ENCODE results near the gene ZNF564.
"Not testable (repeated sequence)": the region's sequence is repeated elsewhere in the genome, so short reads cannot be mapped to it uniquely, and the experiment has no call there.

ZNF564 gene

GRCh38 chr19:12551060-12551832 lies at the start of gene ZNF564:
Gene ZNF564 (minus strand): TSS chr19:12551482. CDS start chr19:12551332, 150 bp downstream.
- FAIRE-seq, result peak; percentile 97

- FAIRE-seq, result no peak
Observed at GRCh38 chr19:12597594-12597993, 46.3 kb upstream of the ZNF564 start.

DNA sequence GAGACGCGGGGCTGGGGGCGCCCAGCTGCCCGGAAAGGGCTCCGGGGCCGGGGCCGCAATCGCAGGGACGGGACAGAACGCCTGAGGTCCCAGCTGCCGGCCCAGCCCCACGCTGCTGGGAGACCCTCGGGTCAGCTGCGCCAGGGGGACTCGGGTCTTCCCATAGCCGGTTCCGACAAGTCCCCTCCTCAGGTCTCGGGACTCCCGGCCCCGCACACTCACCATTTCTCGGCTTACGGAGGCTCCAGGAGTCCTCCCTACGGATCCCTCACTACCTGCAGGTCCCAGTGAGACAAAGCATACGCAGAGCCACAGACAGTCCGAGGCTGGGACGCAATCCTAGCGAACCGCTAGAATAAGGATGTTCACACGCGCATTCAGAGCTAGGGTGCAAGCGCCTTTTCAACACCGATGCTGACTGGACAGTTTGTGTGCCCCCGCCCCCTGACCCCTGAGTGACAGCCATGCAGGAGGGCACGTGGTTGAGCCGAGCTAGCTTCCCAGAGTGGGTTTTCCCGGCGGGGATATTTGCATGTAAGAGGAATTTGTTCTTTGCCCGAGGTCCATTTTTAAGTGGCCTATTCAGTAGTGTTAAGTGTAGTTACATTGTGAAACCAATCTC lies 45.8 kb upstream of the ZNF564 start:
- FAIRE-seq, result no peak

GRCh38 chr19:12596485-12596884 lies 45.2 kb upstream of the ZNF564 start:
- no peak for FAIRE-seq

GRCh38 chr19:12581100-12581499 lies 29.8 kb upstream of the ZNF564 start:
- FAIRE-seq, result no peak

DNA sequence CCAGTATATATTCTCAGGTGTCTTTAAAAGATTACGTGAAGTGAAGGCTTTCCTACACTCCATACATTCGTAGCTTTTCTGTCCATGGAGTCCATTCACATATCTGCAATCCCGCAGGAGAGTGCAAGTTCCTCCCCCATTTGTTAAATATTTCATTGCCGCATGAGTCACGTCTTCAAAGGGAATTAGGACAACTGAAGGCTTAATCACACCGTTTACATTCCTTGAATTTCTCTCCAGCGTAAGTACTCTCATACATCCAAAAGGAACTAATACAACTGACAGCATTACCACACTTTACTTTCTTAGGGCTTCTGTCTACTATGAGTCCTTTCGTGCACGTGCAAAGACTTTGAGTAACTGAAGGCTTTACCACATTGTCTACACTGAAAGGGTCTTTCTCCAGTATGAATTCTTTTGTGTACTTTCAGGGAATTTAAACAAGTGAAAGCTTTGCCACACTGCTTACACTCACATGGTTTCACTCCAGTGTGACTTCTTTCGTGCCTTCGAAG lies 29.0 kb upstream of the ZNF564 start:
- FAIRE-seq, result no peak

- no peak for FAIRE-seq
Observed at GRCh38 chr19:12578641-12579040, 27.4 kb upstream of the ZNF564 start.

- FAIRE-seq, result no peak
Observed at GRCh38 chr19:12574036-12574435, 22.8 kb upstream of the ZNF564 start.

GRCh38 chr19:12567951-12568350 lies 16.7 kb upstream of the ZNF564 start:
- no peak for FAIRE-seq

- not testable (repeated sequence) for FAIRE-seq
Observed at GRCh38 chr19:12566380-12566779, 15.1 kb upstream of the ZNF564 start.

DNA sequence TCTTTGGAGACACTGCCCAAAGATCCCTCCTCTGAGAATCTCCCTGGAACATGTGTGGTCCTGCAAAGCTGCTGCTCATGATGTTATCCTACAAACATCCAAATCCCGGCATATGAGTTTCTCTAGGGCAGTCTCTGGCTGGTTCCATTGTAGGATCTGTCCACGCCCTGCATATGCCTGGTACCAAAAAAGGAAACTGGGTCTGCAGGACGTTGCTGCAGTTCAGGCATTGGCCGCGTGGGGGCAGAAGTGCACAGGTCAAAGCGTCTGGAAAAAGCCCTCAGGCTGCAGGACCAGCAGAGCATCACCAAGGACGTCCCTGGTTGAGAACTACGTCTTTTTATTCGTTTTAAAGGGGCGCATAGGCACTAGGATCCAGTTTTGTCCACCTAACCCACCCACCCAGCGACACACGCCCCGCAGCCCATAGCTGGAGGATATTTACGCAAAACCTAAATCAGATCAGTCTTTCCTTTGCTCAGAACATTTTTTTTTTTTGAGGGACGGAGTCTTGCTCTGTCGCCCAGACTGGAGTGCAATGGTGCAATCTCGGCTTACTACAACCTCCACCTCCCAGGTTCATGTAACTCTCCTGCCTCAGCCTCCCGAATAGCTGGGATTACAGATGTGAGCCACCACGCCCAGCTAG lies 12.9 kb upstream of the ZNF564 start:
- peak; percentile 96 for FAIRE-seq

- FAIRE-seq, result no peak
Observed at GRCh38 chr19:12555456-12555930, 4.2 kb upstream of the ZNF564 start.

DNA sequence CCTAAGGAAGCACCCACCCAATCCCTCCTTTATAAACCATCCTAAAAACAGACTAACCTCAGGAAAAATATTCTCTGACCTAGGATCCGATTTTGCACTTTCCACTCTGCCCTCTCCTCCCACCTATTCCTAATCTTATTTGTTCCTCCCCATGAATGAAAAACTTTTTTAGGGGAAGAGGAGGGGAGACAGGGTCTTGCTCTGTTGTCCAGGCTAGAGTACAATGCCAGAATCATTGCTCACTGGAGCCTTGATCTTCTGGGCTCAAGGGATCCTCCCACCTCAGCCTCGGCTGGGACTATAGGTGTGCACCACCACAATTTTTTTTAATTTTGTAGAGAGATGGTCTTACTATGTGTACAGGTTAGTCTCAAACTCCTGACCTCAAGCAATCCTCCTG lies 4.4 kb downstream of the ZNF564 start:
- no peak for FAIRE-seq

DNA sequence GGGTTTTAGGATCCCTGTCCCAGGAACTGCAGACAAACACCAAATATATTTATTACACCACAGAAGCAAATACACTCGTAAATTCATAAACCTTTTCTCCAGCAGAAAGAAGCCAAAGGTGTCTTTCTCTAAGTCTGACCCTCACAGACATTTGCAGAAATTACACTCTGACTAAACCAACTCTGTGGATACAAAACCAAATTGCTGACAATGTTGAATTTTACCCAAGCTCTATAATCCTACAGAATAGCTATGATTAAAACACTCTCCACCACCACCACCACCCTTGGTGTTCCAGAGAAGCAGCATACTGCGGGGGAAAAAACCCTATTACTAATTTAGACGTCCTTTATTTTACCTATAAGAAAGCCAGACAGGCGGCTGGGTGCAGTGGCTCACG lies 5.2 kb downstream of the ZNF564 start:
- FAIRE-seq, result no peak

- no peak for FAIRE-seq
Observed at GRCh38 chr19:12545267-12545666, 6.0 kb downstream of the ZNF564 start.

DNA sequence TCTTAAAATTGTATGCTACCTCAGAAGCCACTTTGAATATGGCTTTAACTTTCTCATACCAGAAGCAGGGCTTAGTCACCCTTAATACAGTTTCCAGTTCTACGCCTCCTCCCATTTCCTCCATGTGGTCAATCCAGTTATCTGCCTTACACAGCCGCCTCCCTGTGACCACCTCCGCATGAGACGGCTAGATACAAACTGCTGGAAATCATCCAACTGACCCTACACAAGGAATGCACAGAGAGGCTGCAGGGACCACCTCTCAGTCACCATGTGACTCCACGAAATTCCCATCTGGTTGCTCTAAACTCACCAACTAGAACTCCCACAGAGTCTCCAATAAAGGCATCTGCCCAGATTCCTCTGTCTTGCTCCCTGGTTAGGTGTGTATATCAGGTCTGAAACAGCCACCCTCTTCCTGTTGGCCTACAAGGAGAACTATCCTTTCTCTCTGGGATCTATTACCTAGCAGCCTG lies 6.8 kb downstream of the ZNF564 start:
- no peak for FAIRE-seq

DNA sequence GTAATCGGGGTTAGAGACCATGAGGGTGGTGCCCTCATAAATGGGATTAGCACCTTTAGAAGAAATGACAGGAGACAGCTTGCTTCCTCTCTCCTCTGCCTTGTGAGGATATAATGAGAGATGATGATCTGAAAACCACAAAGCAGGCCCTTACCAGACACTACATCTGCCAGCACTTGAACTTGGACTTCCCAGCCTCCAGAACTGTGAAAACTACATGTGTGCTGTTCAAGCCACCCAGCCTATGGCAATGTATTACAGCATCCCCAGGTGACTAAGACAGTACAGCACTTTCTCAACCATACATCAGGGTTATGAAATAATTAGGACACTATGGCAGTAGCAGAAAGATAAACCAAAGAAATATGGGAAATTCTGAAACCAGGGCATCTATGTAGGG lies 7.4 kb downstream of the ZNF564 start:
- FAIRE-seq, result no peak

- no peak for FAIRE-seq
Observed at GRCh38 chr19:12527034-12527836, 24.0 kb downstream of the ZNF564 start.

DNA sequence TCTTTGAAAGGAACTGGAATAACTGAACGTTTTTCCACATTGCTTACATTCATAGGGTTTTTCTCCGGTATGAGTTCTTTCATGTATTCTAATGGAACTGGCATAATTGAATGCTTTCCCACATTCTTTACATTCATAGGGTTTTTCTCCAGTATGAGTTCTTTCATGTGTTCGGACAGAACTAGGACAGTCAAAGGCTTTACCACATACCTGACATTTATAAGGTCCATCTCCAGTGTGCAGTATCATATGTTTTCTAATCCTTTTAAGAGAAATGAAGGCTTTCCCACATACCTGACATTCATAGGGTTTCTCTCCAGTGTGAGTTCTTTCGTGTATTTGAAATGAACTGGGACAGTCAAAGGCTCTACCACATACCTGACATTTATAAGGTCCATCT lies 24.7 kb downstream of the ZNF564 start:
- FAIRE-seq, result no peak

DNA sequence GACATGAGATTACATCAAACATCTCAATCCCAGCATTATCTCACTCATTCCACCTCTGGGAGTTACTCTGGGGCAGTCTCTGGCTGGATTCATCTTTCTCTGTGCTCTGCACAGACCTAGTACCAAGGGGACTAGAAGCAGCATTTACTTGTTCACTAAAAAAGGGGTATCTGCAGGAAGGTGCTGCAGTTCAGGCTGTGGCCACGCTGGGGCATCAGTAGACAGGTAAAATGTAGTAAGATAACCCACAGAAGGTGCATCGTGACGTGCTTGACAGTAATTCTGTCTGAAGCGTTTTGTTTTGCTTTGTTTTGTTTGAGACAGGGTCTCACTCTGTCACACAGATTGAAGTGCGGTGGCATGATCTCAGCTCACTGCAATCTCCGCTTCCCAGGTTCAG lies 29.3 kb downstream of the ZNF564 start:
- no peak for FAIRE-seq

GRCh38 chr19:12513531-12514061 lies 37.7 kb downstream of the ZNF564 start:
- FAIRE-seq, result no peak

DNA sequence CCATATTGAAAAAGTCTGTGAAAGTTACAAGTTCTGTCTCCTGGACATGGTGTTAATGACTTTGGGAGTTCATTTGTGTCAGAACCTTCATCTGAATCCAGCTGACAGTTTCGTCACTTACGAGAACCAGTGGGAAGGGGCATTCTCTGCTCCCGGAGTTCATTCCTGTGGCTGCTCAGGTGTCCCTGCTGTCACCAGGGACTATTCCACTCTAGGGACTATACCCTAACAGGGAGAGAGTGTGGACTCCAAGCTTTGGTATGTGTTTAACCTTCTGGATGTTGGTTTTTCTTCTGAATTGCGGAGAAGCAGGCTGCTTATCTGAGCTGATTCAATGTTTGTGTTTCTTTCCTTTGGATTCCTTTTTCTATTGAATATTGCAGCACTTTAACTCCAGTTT lies 54.2 kb downstream of the ZNF564 start:
- FAIRE-seq, result no peak
